ENCODE measurements around the gene CITED1. TPM values are rescaled to one million over a fixed set of nuclear protein-coding genes. Genes with fewer than 3 reads are reported as not detected.
A peak's percentile ranks its signal among the peaks of the same experiment; 100 is the strongest.

CITED1 gene
- total RNA-seq, 1 donor, result not detected

GRCh38 chrX:72282302-72282701 is 23.4 kb downstream of the CITED1 start:
- DNase-seq (ENCODE audit: low read depth), result no peak
- TF ChIP-seq, protein P1, sequence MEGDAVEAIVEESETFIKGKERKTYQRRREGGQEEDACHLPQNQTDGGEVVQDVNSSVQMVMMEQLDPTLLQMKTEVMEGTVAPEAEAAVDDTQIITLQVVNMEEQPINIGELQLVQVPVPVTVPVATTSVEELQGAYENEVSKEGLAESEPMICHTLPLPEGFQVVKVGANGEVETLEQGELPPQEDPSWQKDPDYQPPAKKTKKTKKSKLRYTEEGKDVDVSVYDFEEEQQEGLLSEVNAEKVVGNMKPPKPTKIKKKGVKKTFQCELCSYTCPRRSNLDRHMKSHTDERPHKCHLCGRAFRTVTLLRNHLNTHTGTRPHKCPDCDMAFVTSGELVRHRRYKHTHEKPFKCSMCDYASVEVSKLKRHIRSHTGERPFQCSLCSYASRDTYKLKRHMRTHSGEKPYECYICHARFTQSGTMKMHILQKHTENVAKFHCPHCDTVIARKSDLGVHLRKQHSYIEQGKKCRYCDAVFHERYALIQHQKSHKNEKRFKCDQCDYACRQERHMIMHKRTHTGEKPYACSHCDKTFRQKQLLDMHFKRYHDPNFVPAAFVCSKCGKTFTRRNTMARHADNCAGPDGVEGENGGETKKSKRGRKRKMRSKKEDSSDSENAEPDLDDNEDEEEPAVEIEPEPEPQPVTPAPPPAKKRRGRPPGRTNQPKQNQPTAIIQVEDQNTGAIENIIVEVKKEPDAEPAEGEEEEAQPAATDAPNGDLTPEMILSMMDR (IDR thresholded peaks at IDR 0.05; ENCODE audit: insufficient read depth, low read length), result no peak

DNA sequence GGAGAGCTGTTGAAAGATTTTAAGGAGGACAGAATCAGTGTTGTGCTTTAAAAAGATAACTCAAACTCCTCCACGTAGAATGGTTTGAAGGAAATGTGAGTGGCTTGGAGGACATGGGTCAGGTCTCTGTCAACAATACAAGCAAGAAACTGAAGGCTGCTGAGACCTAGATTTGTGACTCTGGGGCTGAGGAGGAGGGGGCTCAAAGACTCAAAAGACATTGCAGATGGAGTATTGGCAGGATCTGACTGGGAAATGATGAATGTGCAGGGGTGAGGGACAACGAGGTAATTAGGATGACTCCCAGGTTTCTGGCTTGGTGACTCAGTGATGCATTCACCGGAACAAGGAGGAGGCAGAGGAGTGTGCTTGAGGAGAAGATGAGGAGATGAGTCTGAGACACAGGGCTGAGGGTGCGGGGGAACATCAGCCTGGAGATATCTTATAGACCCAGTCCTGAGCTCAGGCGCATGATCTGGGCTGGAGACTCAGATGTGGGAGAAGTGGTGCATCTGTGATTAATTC is 25.3 kb downstream of the CITED1 start:
- no peak for DNase-seq (ENCODE audit: low read depth)
- TF ChIP-seq, protein P1 (IDR thresholded peaks at IDR 0.05; ENCODE audit: insufficient read depth, low read length), result no peak
- no peak overlapping the region for H3K4me3 ChIP-seq (ENCODE audit: low read depth, low read length)

More at GRCh38 chrX:72282302-72282701, 23.4 kb downstream of the CITED1 start:
- H3K4me3 ChIP-seq (ENCODE audit: low read depth, low read length), result no peak overlapping the region

GRCh38 chrX:72276478-72276953 is 29.2 kb downstream of the CITED1 start:
- TF ChIP-seq, protein P1 (IDR thresholded peaks at IDR 0.05; ENCODE audit: insufficient read depth, low read length), result no peak
- peak overlapping the region; percentile 88 for H3K4me3 ChIP-seq (ENCODE audit: low read depth, low read length)
- DNase-seq (ENCODE audit: low read depth), result no peak

DNA sequence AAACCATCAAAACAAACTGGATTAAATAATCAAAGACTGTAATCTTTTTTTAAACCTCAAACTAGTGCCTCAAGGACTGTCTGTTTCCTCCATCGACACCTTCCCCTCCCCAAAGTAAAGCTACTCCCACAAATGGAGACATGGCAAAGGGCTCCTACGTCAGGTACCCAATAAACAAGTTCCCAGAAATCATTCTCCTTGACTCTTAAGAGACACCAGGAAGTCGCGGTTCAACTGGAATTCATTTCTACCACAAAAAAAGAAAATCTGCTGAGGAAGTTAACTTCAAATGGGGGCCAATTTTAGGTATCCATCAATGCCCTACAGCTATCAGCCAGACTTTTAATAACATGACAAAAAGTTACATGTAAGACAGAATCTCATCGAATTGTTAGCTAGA is 31.2 kb downstream of the CITED1 start:
- TF ChIP-seq, protein P1 (IDR thresholded peaks at IDR 0.05; ENCODE audit: insufficient read depth, low read length), result no peak
- DNase-seq (ENCODE audit: low read depth), result no peak
- peak overlapping the region; percentile 88 for H3K4me3 ChIP-seq (ENCODE audit: low read depth, low read length)

DNA sequence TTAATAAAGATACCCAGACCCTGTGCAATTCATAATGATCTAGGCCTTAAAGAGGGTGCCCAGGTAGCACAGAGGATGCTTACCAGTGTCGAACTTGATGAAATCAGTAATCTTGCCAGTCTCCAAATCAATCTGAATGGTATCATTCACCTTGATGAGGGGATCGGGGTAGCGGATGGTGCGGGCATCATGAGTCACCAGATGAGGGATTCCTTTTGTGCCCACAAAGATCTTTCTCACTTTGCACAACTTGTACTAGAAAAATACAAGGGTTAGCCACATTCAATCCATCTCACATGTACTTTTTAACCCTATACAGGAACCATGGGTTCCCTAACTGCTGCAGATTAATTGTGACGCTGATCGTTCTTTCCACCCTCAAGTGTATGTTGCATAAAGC is 32.0 kb downstream of the CITED1 start:
- H3K4me3 ChIP-seq (ENCODE audit: low read depth, low read length), result no peak overlapping the region

GRCh38 chrX:72272868-72273267 is 32.8 kb downstream of the CITED1 start:
- DNase-seq (ENCODE audit: low read depth), result peak; percentile 46
- TF ChIP-seq, protein P1 (IDR thresholded peaks at IDR 0.05; ENCODE audit: insufficient read depth, low read length), result no peak
- no peak overlapping the region for H3K4me3 ChIP-seq (ENCODE audit: low read depth, low read length)

More for the DNA sequence above, 32.0 kb downstream of the CITED1 start:
- no peak for DNase-seq (ENCODE audit: low read depth)
- TF ChIP-seq, protein P1 (IDR thresholded peaks at IDR 0.05; ENCODE audit: insufficient read depth, low read length), result no peak

DNA sequence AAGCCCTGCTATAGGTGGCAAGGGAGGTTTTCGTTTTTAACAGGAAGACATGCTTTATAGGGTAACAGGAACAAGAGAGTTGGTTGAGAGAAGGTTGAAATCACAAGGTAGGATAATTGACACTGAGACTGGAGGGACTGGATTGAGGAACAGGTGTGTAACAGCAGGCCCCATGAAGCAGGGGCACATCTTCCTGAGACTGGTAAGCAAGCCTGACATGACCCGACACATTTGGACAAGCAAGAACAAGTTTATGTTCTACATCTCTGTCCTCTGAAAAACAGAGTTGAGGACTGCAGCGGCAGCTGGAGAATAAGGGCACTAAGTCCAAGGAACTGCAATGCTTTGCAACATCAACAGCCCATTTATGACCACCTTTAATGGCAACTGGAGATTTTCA is 33.9 kb downstream of the CITED1 start:
- TF ChIP-seq, protein P1 (IDR thresholded peaks at IDR 0.05; ENCODE audit: insufficient read depth, low read length), result no peak
- no peak for DNase-seq (ENCODE audit: low read depth)
- H3K4me3 ChIP-seq (ENCODE audit: low read depth, low read length), result no peak overlapping the region
